PFSK-1 (cell line): ENCODE results near the gene SAMHD1.

ENCODE experiments used
- FOXP2 ChIP-seq: optimal IDR thresholded peaks from 2 replicates; pipeline ENCODE3; 2011; ENCODE audit warnings: borderline replicate concordance, control low read depth, inconsistent platforms; ENCODE audit not compliant: insufficient read depth; ENCODE audit errors: extremely low read length, extremely low read depth
- POLR2AphosphoS5 ChIP-seq: IDR thresholded peaks from 2 replicates; pipeline ENCODE4 v1.6.1; 2012; ENCODE audit warnings: low read depth, mild to moderate bottlenecking, control low read depth, low read length, moderate library complexity
- REST ChIP-seq, 2 experiments: IDR thresholded peaks; 2 replicates each; pipeline versions ENCODE4 v1.6.1 to v1.8.0; 2011 to 2012; ENCODE audit warnings: low read depth in 2 of 2, low read length in 2 of 2, control low read depth in 1 of 2, inconsistent platforms in 1 of 2, mild to moderate bottlenecking in 1 of 2, moderate library complexity in 1 of 2; ENCODE audit not compliant: insufficient read depth in 1 of 2
- SIN3A ChIP-seq: IDR thresholded peaks from 2 replicates; pipeline ENCODE4 v1.6.1; 2012; ENCODE audit warnings: mild to moderate bottlenecking, low read length, moderate library complexity, borderline replicate concordance; ENCODE audit not compliant: insufficient read depth
- TAF1 ChIP-seq: IDR thresholded peaks from 2 replicates; pipeline ENCODE4 v1.6.1; 2012; ENCODE audit warnings: low read length, control low read depth, borderline replicate concordance; ENCODE audit not compliant: insufficient read depth

The SAMHD1 gene

GRCh38 chr20:36847009-36847709 lies 104.3 kb downstream of the SAMHD1 start:
- TF ChIP-seq FOXP2, result no peak
- TF ChIP-seq REST (IDR thresholded peaks at IDR 0.05; ENCODE audit: insufficient read depth in 1 of 2, low read depth in 2 of 2, low read length in 2 of 2), result no peak
- TF ChIP-seq TAF1, result no peak

DNA sequence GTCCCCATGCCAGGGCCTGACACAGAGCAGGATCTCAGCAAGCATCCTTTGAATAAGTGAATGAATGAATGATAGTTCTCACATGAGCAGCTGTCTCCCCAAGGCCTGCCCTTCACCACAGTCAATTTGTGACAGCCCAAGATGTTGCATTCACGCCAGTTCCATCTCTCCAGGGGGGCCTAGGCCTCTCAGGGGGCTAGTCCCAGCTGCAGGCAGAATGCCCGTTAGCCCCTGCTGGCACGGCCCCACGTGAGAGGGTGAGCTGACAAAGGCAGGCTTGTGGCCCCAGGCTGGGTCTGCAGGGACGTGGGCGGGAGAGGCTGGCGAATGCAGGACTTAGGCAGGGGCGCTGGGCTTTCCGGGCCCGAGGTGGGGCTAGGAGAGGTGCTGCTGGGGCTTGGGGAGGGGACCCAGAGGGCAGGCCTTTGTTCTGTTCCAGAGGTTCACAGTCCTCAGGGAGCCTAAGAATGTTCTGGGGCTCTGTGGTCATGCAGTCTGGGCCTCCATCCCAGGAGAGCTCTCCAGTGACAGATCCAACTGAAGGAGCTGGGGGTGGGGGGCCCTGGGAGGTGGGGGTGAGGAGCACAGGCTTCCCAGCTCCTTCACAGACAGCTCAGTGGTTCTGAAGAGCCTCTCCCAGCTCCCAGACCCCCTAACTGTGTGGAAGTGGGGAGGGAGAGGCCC lies 106.1 kb downstream of the SAMHD1 start:
- TF ChIP-seq SIN3A (no peak), FOXP2 (no peak), REST (IDR thresholded peaks at IDR 0.05; ENCODE audit: insufficient read depth in 1 of 2, low read depth in 2 of 2, low read length in 2 of 2) (no peak), POLR2AphosphoS5 (no peak), TAF1 (no peak)
